GM12892 (cell line): ENCODE data around the gene TIAM1.

Experiments
- POLR2A ChIP-seq: IDR thresholded peaks from 2 replicates; pipeline ENCODE4 v1.6.1; 2011; ENCODE audit warnings: low read depth, low read length, control low read depth
- POLR2AphosphoS5 ChIP-seq: IDR thresholded peaks from 2 replicates; pipeline ENCODE4 v1.6.1; 2011; ENCODE audit warnings: low read depth, low read length, control low read depth

DNA sequence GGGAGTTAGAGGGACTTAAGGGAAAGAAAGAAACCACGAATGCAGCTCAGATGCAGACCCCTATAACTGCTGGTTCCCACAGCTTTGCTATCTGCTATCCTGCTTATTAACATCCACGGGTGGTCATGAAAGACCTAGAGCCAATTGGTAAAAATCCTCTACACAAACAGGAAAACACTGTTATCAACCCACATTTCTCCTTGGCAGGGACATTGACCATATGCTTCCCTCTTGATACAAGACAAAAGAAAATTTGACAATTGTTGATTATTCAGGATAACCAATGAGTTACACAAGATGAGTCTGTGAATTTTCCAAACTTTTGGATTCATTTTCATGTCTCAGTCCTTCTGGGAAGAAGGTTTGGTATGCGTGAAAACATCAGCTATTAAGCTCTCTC, 90.4 kb downstream of the TIAM1 start:
- TF ChIP-seq POLR2A, result no peak
- no peak for TF ChIP-seq POLR2AphosphoS5
